Neural cell (in vitro differentiated cells): ENCODE results near the gene PAPPA2. TPM values are rescaled to one million over a fixed set of nuclear protein-coding genes. Genes with fewer than 3 reads are reported as not detected.

Experiments used
- H2AFZ ChIP-seq: fragments of 200-600, 300-800 bp; sonication (generic), shearing (Covaris generic); 2 replicates; pipeline ENCODE4 v1.6.0; 2014; ENCODE audit warnings: low read depth, mild to moderate bottlenecking, antibody characterized with exemption, low read length, moderate library complexity
- H3F3A ChIP-seq: fragments of 200-600 bp; shearing (Covaris generic); 2 replicates; pipeline ENCODE4 v1.6.1; 2016; ENCODE audit warnings: mild to moderate bottlenecking, moderate library complexity, mixed read lengths, antibody characterized with exemption, low read length; ENCODE audit not compliant: insufficient read depth, poor library complexity, severe bottlenecking
- H3K27ac ChIP-seq: fragments of 200-600, 300-800 bp; sonication (generic), shearing (Covaris generic); 2 replicates; pipeline ENCODE4 v1.5.1; 2014; ENCODE audit warnings: mild to moderate bottlenecking, low read length, moderate library complexity
- H3K27me3 ChIP-seq: fragments of 300-800, 200-600 bp; sonication (generic), shearing (Covaris generic); 2 replicates; pipeline ENCODE4 v1.6.0; 2014; ENCODE audit warnings: mild to moderate bottlenecking, low read depth, low read length, moderate library complexity; ENCODE audit not compliant: insufficient read depth
- H3K36me3 ChIP-seq: fragments of 300-800, 200-600 bp; sonication (generic), shearing (Covaris generic); 2 replicates; pipeline ENCODE4 v1.5.1; 2014; ENCODE audit warnings: mild to moderate bottlenecking, antibody characterized with exemption, low read length, moderate library complexity; ENCODE audit not compliant: insufficient read depth
- H3K4me2 ChIP-seq: fragments of 300-800, 200-600 bp; sonication (generic), shearing (Covaris generic); 2 replicates; pipeline ENCODE4 v1.6.0; 2014; ENCODE audit warnings: mild to moderate bottlenecking, low read length
- H3K4me3 ChIP-seq: fragments of 300-800, 200-600 bp; sonication (generic), shearing (Covaris generic); 2 replicates; pipeline ENCODE4 v1.5.1; 2014; ENCODE audit warnings: mild to moderate bottlenecking, low read length, moderate library complexity
- H3K79me2 ChIP-seq: fragments of 200-600 bp; shearing (Covaris generic); replicated peaks from 2 replicates; pipeline ENCODE4 v1.6.0; 2014; ENCODE audit warnings: mild to moderate bottlenecking, low read length, moderate library complexity; ENCODE audit not compliant: insufficient read depth
- H3K9ac ChIP-seq: fragments of 300-800, 200-600 bp; sonication (generic), shearing (Covaris generic); 2 replicates; pipeline ENCODE4 v1.6.1; 2016; ENCODE audit warnings: mild to moderate bottlenecking, low read length, mixed read lengths
- H3K9me2 ChIP-seq: fragments of 200-600 bp; shearing (Covaris generic); 2 replicates; pipeline ENCODE4 v1.6.1; 2016; ENCODE audit warnings: mild to moderate bottlenecking, low read length, mixed read lengths; ENCODE audit not compliant: insufficient read depth
- H3K9me3 ChIP-seq: fragments of 200-600, 300-800 bp; sonication (generic), shearing (Covaris generic); 2 replicates; pipeline ENCODE4 v1.6.1; 2016; ENCODE audit warnings: mild to moderate bottlenecking, mixed run types, low read length, moderate library complexity, mixed read lengths
- H4K20me1 ChIP-seq: fragments of 200-600 bp; shearing (Covaris generic); 2 replicates; pipeline ENCODE4 v1.6.1; 2016; ENCODE audit warnings: mild to moderate bottlenecking, mixed run types; ENCODE audit not compliant: insufficient read depth
- CTCF ChIP-seq: fragments of 450-650 bp; IDR thresholded peaks from 2 replicates; pipeline ENCODE4 v1.5.1; 2014; ENCODE audit warnings: antibody characterized with exemption, mild to moderate bottlenecking, moderate library complexity; ENCODE audit not compliant: poor library complexity, severe bottlenecking
- EP300 ChIP-seq: fragments of 450-650 bp; conservative IDR thresholded peaks from 2 replicates; pipeline ENCODE4 v1.6.1; 2014; ENCODE audit warnings: antibody characterized with exemption, mild to moderate bottlenecking, moderate library complexity; ENCODE audit not compliant: poor library complexity, severe bottlenecking
- EZH2 ChIP-seq: fragments of 200-600, 300-800 bp; shearing (Covaris generic), sonication (generic); IDR thresholded peaks from 2 replicates; pipeline ENCODE4 v1.6.1; 2014; ENCODE audit warnings: antibody characterized with exemption, low read length, borderline replicate concordance, mild to moderate bottlenecking; ENCODE audit not compliant: insufficient read depth, poor library complexity, severe bottlenecking
- MXI1 ChIP-seq: fragments of 450-650 bp; conservative IDR thresholded peaks from 2 replicates; pipeline ENCODE4 v1.6.1; 2014; ENCODE audit warnings: antibody characterized with exemption, mild to moderate bottlenecking; ENCODE audit not compliant: poor library complexity, severe bottlenecking
- POLR2AphosphoS5 ChIP-seq: IDR thresholded peaks from 2 replicates; pipeline ENCODE4 v1.6.1; 2012
- RAD21 ChIP-seq: fragments of 450-650 bp; conservative IDR thresholded peaks from 2 replicates; pipeline ENCODE4 v1.6.1; 2014; ENCODE audit warnings: antibody characterized with exemption, mild to moderate bottlenecking, moderate library complexity
- SMC3 ChIP-seq: fragments of 450-650 bp; conservative IDR thresholded peaks from 2 replicates; pipeline ENCODE4 v1.6.1; 2014; ENCODE audit warnings: antibody characterized with exemption, mild to moderate bottlenecking, moderate library complexity; ENCODE audit not compliant: poor library complexity
- TAF1 ChIP-seq: IDR thresholded peaks from 2 replicates; pipeline ENCODE4 v1.6.1; 2012; ENCODE audit warnings: low read depth
- polyA plus RNA-seq: library from polyadenylated mRNA; depleted of rRNA; stranded (reverse); fragments of >200 nt; gene quantifications from 2 replicates; pipeline ENCODE4 v1.2.3, GENCODE V29; 2014
- TF ChIP-seq, protein P1 (sequence below): IDR thresholded peaks from 2 replicates; pipeline ENCODE4 v1.6.1; 2012; ENCODE audit warnings: borderline replicate concordance

PAPPA2 gene
- polyA plus RNA-seq, 1 donor from 2014 or later = 0.59 TPM

DNA sequence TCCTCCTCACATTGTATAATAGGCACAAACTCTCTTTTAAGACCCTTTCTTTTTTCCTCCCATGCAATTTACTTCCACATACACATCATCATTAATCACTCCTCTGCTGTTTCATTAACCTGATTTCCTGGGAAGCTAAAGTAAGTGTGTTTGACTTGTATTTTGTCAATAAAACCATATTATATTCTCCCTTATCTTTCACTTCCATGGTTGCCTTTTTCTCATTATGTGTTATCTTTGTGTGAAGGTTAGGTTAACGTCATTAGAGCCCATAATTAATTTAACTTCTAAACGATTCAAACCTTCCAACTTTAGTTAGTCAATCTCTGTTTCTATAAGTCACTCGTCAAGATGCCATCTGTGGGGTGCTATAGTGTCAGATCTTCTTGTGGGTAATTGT is 313.0 kb downstream of the PAPPA2 start:
- Histone ChIP-seq H3K9me2 (no peaks in the 10 kb centered on the region), H3K4me3 (no peak overlapping the region), H3F3A (no peaks in the 10 kb centered on the region), H3K9ac (no peak overlapping the region), H3K36me3 (no peaks in the 10 kb centered on the region), H3K27me3 (no peaks in the 10 kb centered on the region), H3K79me2 (no peaks in the 10 kb centered on the region), H2AFZ (no peak overlapping the region), H4K20me1 (no peaks in the 10 kb centered on the region), H3K27ac (no peak overlapping the region), H3K4me2 (no peak overlapping the region), H3K9me3 (no peaks in the 10 kb centered on the region)
- TF ChIP-seq RAD21 (no peak), SMC3 (no peak), POLR2AphosphoS5 (no peak), CTCF (no peak), EZH2 (no peak), TAF1 (no peak), MXI1 (no peak), EP300 (no peak)
- TF ChIP-seq, protein P1, sequence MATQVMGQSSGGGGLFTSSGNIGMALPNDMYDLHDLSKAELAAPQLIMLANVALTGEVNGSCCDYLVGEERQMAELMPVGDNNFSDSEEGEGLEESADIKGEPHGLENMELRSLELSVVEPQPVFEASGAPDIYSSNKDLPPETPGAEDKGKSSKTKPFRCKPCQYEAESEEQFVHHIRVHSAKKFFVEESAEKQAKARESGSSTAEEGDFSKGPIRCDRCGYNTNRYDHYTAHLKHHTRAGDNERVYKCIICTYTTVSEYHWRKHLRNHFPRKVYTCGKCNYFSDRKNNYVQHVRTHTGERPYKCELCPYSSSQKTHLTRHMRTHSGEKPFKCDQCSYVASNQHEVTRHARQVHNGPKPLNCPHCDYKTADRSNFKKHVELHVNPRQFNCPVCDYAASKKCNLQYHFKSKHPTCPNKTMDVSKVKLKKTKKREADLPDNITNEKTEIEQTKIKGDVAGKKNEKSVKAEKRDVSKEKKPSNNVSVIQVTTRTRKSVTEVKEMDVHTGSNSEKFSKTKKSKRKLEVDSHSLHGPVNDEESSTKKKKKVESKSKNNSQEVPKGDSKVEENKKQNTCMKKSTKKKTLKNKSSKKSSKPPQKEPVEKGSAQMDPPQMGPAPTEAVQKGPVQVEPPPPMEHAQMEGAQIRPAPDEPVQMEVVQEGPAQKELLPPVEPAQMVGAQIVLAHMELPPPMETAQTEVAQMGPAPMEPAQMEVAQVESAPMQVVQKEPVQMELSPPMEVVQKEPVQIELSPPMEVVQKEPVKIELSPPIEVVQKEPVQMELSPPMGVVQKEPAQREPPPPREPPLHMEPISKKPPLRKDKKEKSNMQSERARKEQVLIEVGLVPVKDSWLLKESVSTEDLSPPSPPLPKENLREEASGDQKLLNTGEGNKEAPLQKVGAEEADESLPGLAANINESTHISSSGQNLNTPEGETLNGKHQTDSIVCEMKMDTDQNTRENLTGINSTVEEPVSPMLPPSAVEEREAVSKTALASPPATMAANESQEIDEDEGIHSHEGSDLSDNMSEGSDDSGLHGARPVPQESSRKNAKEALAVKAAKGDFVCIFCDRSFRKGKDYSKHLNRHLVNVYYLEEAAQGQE = no peak

- H3K27me3 ChIP-seq = no peaks in the 10 kb centered on the region
Measured at GRCh38 chr1:176778056-176778455, 315.1 kb downstream of the PAPPA2 start.

DNA sequence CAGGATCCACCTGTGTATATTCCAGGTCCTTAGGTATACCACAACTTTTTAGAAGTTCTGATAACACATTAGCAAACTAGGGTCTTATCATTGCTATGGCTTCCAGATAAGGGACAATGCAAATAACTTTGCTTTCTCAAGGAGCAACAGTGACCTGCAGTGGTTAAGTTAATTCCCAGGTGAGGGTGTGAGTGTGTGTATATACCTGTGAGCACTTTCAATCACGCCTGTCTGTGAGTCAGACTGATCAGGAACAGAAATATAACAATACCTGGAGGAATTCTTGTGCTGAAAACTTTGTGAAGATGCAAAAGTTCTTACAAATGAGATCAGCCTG is 317.0 kb downstream of the PAPPA2 start:
- Histone ChIP-seq H3K9me3 (no peaks in the 10 kb centered on the region), H3K27ac (no peak overlapping the region), H3K36me3 (no peaks in the 10 kb centered on the region), H3K9me2 (no peaks in the 10 kb centered on the region), H4K20me1 (no peaks in the 10 kb centered on the region), H3F3A (no peaks in the 10 kb centered on the region), H3K9ac (no peak overlapping the region), H3K4me3 (no peak overlapping the region), H2AFZ (no peak overlapping the region), H3K4me2 (no peak overlapping the region), H3K27me3 (no peaks in the 10 kb centered on the region), H3K79me2 (no peaks in the 10 kb centered on the region)
- TF ChIP-seq, protein P1 = no peak
- no peak for TF ChIP-seq MXI1
- TF ChIP-seq POLR2AphosphoS5 = no peak
- TF ChIP-seq EP300 = no peak
- no peak for TF ChIP-seq TAF1
- TF ChIP-seq EZH2 = no peak
- no peak for TF ChIP-seq RAD21
- TF ChIP-seq SMC3 = no peak
- TF ChIP-seq CTCF = no peak

More at GRCh38 chr1:176778056-176778455, 315.1 kb downstream of the PAPPA2 start:
- no peak overlapping the region for H2AFZ ChIP-seq
- H3K9me2 ChIP-seq = no peaks in the 10 kb centered on the region
- H3K9ac ChIP-seq = no peak overlapping the region
- H3F3A ChIP-seq = no peaks in the 10 kb centered on the region
- H3K79me2 ChIP-seq = no peaks in the 10 kb centered on the region
- TF ChIP-seq SMC3 (no peak), TAF1 (no peak), POLR2AphosphoS5 (no peak)
- H3K4me2 ChIP-seq = no peak overlapping the region
- no peaks in the 10 kb centered on the region for H4K20me1 ChIP-seq
- no peak overlapping the region for H3K4me3 ChIP-seq
- no peaks in the 10 kb centered on the region for H3K36me3 ChIP-seq
- H3K27ac ChIP-seq = no peak overlapping the region
- H3K9me3 ChIP-seq = no peaks in the 10 kb centered on the region
